NK-92 treated with Interleukin-12 subunit alpha and Interleukin-12 subunit beta, amount 100 ng/mL, for 24 hours (cell line): ENCODE measurements around the gene ANKRD24.
"Not testable (repeated sequence)": the region's sequence is repeated elsewhere in the genome, so short reads cannot be mapped to it uniquely, and the experiment has no call there.

Experiments
- DNase-seq: peaks from one replicate; lab custom pipeline; 2025; lab: John Stamatoyannopoulos, UW

Gene ANKRD24

DNA sequence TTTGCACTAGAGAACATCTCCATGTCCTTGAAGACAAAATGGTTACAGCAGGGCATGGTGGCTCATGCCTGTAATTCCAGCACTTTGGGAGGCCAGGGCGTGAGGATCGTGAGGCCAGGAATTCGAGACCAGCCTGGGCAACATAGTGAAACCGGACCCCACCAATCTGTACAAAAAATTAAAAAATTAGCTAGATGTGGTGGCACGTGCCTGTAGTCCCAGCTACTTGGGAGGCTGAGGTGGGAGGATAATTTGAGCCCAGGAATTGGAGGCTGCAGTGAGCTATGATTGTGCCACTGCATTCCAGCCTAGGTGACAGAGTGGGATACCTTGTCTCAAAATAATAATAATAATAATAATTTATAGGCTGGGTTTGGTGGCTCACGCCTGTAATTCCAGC lies 47.7 kb downstream of the ANKRD24 start:
- DNase-seq, result not testable (repeated sequence)

DNA sequence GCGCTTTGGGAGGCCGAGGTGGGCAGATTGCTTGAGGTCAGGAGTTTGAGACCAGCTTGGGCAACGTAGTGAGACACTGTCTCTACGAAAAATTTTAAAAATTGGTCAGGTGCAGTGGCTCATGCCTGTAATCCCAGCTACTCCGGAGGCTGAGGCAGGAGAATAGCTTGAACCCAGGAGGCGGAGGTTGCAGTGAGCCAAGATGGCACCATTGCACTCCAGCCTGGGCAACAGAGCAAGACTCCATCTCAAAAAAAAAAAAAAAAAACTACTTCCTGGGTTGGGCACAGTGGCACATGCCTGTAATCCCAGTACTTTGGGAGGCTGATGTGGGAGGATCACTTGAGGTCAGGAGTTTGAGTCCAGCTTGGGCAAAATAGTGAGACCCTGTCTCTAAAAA lies 49.0 kb downstream of the ANKRD24 start:
- DNase-seq, result not testable (repeated sequence)

DNA sequence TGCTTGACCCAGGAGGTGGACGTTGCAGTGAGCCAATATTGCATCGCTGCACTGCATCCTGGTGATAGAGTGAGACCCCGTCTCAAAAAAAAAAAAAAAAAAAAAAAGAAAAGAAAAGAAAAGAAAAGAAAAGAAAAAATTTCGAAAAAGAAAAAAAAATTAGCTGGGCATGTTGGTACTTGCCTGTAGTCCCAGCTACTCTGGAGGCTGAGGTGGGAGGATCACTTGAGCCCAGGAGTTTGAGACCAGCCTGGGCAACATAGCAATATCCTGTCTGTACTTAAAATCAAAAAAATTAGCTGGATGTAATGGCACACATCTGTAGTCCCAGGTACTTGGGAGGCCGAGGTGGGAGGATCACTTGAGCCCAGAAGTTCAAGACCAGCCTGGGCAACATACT lies 49.6 kb downstream of the ANKRD24 start:
- DNase-seq, result not testable (repeated sequence)

DNA sequence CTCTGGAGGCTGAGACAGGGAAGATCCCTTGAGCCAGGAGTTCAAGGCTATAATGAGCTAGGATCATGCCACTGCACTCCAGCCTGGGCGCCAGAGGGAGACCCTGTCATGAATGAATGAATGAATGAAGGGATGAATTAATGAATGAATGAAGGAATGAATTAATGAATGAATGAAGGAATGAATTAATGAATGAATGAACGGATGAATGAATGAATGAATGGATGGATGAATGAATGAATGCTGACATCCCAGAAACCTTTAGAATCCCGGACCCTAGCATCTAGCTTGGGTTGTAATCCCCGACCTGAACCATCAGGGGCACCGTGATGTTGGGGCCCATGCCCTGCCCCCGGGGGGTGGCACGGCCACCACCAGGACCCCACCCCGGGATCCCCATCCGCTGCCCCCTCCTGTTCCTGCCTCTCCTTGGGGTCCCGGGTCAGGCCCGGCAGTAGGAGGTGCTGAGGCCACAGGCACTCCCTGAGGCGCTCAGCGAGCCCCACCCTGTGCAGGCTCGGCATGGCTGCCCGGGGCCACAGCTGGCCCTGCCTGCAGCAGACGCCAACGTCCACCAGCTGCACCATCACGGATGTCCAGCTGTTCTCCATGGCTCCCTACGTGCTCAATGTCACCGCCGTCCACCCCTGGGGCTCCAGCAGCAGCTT lies 50.3 kb downstream of the ANKRD24 start:
- DNase-seq, result no peak

DNA sequence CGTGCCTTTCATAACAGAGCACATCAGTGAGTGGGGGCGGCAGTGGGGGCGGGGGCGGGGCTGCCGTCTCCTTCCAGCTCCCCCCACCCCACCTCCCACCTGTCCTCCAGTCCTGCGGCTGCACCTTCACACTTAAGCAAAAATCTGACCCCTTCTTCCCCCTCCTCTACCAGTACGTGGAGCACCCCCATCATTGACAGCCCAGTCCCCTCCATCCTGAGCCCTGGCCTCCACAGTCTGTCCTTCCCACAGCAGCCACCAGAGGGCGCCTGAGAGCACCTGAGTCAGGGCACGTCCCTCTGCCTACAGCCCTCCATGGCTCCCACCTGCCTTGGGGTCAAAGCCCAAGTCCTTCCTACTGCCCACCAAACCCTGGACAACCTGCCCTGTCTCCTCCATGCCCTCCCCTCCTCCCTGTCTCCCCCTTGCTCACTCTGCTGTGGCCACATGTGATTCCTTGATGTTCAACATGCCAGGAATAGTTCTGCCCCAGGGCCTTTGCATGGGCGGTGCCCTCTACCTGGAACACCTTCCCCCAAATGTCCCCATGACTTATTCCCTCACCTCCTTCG lies 50.9 kb downstream of the ANKRD24 start:
- DNase-seq, result peak; percentile 31

DNA sequence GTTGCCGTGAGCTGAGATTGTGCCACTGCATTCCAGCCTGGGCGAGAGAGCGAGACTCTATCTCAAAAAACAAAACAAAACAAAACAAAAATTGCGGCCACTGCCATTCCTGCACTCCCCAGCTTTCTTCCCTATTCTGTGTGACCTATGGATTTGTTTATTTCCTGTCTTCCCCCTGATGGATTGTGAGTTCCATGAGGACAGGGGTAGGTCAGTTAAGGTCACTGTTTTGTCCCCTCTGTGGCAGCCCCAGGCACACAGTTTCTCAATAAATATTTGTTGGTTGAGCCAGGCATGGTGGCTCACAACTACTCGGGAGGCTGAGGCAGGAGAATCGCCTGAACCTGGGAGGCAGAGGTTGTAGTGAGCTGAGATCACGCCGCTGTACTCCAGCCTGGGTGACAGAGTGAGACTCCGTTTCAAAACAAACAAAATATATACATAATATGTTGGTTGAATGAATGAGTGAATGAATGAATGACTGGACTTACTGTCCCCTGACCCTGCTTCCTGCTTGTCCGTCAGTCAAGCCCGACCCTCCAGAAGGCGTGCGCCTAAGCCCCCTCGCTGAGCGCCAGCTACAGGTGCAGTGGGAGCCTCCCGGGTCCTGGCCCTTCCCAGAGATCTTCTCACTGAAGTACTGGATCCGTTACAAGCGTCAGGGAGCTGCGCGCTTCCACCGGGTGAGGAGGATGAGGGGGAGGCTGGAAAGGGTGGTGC lies 51.8 kb downstream of the ANKRD24 start:
- no peak for DNase-seq

DNA sequence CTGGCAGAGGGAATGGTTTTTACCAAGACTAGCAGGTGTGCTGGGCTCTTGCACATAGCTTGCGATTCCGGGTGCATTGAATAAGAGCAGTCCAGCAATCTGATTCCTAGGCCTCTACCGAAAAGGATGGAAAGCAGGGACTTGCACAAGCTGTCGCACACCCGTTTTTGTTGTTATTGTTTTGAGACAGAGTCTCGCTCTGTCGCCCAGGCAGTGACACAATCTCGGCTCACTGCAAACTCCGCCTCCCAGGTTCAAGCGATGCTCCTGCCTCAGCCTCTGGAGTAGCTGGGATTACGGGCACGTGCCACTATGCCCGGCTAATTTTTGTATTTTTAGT lies 52.3 kb downstream of the ANKRD24 start:
- DNase-seq, result no peak

DNA sequence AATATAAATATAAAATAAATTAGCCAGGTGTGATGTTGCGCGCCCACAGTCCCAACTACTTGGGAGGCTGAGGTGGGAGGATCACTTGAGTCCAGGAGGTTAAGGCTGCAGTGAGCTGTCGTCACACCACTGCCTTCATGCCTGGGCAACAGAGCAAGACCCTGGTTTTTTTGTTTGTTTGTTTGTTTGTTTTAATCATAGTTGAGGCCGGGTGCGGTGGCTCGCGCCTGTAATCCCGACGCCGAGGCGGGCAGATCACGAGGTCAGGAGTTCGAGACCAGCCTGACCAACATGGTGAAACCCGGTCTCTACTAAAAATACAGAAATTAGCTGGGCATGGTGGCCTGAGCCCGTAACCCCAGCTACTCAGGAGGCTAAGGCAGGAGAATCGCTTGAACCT lies 55.0 kb downstream of the ANKRD24 start:
- not testable (repeated sequence) for DNase-seq

DNA sequence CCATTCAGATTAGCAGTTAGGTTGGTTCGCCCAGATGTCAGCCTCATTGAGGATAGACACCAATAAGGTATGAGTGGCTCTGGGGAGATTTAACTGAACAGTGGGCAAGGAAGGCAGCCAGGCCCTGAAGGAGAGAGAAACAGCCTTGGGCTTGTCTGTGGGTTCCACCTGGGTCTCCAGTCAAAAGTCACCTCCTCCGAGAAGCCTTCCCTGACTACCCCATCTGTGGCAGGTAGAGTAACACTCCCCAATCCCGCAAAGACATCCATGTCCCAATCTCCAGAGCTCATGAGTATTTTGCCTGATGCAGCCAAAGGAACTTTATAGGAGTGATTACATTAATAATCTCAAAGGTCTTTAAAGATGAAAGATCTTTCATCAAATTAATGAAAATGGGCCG lies 56.3 kb downstream of the ANKRD24 start:
- DNase-seq, result no peak

DNA sequence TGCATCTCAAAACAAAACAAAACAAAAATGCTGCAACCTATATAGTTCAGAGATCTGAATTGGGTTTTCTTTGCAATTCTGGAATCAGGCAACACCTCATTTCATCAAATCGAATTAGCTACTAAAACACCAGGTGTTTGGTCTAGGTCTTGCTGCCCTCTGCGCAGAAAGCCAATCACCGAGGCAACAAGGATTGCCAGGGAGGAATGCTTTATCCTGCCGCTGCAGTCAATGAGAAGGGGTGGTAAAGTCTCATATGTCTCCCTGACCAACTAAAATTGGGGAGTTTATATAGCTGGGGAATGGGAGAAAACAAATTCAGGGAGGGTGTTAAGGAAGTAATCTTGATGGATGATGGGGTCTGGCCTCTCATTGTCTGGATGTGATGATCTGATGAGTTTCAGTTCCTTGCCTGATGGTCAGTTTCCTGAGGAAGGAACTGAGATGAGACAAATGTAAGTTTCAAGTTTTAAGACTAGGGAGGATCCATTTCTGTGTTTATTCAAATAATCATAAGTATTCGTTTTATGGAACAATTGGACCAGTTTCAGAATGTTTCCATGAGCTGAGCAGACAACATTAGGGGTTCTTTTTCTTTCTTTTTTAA lies 59.4 kb downstream of the ANKRD24 start:
- DNase-seq, result no peak

DNA sequence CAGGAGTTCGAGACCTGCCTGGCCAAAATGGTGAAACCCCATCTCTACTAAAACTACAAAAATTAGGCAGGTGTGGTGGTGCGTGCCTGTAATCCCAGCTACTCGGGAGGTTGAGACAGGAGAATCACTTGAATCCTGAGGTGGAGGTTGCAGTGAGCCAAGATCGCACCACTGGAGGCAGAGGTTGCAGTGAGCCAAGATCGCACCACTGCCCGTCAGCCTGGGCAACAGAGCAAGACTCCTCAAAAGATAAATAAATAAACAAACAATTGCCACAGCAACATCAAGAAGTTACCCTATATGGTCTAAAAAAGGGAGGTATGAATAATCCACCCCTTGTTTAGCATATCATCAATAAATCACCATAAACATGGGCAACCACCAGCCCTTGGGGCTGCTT lies 63.4 kb downstream of the ANKRD24 start:
- DNase-seq, result not testable (repeated sequence)

DNA sequence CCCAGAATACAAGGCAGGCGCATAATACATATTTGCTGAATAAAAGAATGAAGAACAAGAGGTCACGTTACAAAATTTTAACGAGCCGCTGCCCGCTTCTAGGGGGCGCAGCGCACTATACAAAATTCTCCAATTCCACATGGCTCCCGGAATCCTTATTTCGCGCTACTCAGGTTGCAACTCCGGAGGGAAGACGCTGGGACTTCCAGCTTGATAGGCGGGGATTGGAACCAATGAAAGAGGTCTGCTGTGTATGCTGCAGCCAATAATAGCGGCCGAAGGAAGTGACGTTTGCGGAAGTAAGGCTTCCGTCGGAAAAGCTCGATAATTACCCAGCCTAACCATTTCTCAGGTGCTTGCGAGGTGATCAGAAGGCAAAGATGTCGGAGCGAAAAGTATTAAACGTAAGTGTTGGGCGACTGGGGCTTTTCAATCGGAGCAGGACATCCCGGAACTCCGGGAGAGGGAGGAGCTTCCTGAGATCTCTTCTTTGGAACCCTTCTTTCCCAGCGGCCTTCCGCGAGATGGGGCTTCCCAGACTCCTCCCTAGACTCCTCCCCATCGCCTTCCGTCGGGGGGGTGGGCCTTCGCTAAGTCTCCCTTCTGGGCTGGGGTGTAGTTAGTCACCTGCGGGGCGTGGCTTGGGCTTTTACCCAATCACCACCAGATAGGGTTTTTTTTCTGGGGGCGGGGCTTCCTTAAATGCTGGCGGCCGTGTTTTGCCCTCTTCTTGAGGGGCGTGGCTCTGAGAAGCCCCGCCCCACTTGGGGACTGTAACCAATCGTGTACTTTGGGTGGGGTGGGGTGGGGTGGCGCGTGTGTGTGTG lies 64.5 kb downstream of the ANKRD24 start, which contains the start of gene YJU2:
TSS of gene YJU2 (plus strand) at position 314 of the 827 bp plus-strand sequence. CDS start at position 381, 67 bp downstream.
- peak; percentile 99 for DNase-seq

DNA sequence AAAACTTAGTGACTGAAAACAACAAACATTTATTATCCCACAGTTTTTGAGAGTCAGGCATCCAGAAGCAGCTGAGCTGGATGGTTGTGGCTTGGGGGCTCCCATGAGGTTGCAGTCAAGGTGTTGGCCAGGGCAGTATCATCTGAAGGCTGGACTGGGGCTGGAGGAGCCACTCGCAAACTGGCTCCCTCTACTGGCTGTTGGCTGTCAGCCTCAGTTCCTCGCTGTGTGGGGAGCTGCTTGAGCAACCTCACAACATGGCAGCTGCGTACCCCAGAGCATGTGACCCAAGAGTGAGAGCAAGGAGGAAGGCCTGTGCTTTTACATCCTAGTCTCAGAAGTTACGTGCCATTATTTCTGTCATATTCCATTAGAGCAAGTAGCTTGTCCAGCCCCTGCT lies 74.1 kb downstream of the ANKRD24 start:
- DNase-seq, result no peak

DNA sequence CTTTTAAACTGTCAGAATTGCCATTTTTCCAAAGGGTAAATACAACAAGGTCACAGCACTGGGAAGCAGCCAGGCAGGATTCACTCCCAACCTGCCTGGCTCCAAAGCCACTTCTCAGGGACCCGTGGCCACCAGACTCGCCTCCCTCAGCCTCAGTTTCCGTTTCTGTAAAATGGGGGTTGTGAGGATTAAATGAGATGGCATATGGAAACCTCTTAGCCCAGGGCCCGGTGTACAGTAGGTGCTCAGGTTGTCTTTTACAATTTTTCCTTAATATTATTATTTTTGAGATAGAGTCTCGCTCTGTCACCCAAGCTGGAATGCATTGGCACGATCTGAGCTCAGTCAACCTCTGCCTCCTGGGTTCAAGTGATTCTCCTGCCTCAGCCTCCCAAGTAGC lies 74.5 kb downstream of the ANKRD24 start:
- no peak for DNase-seq

DNA sequence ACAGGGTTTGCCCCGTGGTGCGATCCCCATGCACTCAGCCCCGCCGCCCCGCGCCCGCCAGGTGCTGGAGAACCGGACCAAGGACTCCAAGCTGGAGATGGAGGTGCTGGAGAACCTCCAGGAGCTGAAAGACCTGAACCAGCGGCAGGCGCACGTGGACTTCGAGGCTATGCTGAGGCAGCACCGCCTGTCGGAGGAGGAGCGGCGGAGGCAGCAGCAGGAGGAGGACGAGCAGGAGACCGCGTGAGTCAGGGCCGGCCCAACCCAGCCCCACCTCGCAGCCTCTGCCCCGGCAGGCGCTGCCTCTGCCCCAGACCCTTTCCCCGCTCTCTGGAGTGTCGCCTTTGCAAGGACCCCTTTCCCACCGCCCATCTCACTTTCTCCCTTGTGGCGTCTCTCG lies 75.7 kb downstream of the ANKRD24 start:
- DNase-seq, result no peak

DNA sequence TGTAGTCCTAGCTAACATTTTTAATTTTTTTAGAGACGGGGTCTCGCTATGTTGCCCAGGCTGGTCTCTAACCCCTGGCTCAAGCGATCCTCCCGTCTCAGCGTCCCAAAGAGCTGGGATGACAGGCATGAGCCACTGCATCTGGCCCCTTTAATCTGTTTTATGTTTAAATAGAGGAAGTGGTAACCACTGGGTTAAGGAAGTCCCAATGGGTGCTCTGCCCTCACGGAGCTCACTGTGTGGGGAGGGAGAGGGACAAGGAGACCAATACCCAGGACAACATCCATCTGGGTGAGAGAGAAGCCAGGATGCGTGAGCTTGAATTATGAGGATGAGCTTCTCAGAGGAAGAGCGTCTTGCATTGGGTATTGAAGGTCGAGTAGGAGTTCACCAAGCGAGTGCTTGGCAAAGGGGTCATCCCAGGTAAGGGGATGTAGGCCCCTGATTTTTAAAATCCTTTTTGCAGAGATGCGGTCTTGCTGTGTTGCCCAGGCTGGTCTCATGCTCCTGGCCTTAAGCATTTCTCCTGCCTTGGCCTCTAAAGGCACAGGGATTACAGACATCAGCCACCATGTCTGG lies 78.2 kb downstream of the ANKRD24 start:
- DNase-seq, result no peak

DNA sequence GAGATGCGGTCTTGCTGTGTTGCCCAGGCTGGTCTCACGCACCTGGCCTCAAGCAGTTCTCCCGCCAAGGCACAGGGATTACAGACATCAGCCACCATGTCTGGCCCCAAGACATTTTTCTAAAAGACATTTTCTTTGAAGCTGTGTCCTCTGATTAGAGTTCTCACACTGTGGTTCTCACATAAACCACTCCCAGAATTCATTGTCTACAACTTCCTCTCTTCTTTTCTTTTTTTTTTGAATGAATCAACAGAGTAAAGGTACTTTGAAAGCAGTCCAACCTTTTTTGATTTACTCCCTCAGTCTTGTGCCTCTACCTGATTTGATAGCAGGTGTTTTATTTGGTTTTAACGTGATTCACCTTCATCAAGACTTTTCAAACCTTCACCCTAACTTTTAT lies 82.3 kb downstream of the ANKRD24 start:
- DNase-seq, result no peak

DNA sequence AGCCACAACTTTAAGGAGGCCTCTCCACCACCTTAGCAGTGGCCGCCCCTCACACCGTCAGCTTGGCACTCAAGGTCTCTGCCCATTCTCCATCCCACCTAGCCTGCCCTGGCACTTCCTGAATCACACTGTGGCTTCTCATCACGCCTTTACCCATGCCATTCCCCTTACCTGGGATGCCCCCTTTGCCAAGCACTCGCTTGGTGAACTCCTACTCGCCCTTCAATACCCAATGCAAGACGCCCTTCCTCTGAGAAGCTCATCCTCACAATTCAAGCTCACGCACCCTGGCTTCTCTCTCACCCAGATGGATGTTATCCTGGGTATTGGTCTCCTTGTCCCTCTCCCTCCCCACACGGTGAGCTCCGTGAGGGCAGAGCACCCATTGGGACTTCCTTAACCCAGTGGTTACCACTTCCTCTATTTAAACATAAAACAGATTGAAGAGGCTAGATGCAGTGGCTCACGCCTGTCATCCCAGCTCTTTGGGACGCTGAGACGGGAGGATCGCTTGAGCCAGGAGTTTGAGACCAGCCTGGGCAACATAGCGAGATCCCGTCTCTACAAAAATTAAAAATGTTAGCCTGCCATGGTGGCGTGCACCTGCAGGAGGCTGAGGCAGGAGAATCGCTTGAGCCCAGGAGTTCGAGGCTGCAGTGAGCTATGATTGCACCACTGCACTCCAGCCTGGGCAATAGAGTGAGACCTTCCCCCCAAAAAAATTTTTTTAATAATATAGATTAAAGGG lies 83.9 kb downstream of the ANKRD24 start:
- DNase-seq, result no peak

DNA sequence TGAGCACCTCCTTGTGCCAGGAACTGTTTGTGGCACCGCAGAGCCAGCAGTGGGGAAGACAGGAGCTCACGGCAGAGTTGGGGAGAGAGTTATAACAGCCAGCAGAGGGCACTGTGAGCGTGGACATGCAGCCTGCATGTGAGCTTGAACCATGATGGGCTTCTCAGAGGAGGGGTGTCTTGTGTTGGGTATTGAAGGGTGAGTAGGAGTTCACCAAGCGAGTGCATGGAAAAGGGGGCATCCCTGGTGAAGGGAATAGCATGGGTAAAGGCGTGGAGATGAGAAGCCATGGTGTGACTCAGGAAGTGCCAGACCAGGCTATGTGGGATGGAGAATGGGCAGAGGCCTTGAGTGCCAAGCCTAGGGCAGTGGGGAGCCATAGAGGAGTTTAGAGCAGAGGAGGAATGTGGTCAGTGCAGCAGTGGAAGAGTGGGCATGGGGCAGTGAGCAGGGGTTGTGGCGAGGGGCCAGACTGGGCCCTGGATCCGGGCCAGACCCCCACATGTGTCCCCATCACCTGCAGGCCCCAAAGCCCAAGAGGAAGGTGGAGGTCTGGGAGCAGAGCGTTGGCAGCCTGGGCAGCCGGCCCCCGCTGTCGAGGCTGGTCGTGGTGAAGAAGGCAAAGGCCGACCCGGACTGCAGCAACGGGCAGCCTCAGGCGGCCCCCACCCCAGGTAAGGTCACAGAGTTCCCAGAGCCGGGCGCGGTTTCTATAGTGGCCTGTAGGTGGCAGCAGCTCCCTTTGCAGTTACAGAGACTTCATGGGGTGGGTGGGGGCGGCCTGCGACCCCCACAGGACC lies 84.8 kb downstream of the ANKRD24 start:
- DNase-seq, result no peak
